NCI-H526 (cell line): ENCODE data around the gene ILK.

Source experiments
- DNase-seq, 2 experiments: peaks; one replicate each; lab custom pipeline; 2025; lab: John Stamatoyannopoulos, UW

Gene ILK

DNA sequence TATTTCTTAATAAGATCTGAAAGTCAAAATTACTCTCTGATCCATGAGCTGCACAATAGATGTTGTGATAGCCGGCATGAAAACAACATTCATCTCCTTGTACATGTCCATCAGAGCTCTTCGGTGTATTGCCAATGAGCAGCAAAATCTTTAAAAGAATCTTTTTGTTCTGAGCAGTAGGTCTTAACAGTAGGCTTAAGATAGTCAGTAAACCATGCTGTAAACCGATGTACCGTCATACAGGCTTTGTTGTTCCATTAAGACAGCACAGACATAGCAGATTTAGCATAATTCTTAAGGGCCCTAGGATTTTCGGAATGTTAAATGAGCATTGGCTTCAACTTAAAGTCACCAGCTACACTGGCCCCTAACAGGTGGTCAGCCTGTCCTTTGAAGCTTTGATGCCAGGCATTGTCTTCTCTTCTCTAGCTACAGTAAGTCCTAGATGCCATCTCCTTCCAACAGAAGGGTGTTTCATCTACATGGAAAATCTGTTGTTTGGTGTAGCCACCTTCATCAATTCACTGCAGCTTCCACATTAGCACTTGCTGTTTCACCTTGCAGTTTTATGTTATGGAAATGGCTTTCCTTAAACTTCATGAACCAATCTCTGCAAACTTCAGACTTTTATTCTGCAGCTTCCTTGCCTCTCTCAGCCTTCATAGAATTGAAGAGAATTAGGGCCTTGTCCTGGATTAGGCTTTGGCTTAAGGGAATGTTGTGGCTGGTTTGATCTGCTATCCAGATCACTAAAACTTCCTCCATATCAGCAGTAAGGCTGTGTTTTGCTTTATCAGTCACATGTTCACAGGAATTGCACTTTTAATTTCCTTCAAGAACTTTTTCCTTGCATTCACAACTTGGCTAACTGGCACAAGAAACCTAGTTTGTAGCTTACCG is 28.5 kb upstream of the ILK start:
- no peak for DNase-seq

DNA sequence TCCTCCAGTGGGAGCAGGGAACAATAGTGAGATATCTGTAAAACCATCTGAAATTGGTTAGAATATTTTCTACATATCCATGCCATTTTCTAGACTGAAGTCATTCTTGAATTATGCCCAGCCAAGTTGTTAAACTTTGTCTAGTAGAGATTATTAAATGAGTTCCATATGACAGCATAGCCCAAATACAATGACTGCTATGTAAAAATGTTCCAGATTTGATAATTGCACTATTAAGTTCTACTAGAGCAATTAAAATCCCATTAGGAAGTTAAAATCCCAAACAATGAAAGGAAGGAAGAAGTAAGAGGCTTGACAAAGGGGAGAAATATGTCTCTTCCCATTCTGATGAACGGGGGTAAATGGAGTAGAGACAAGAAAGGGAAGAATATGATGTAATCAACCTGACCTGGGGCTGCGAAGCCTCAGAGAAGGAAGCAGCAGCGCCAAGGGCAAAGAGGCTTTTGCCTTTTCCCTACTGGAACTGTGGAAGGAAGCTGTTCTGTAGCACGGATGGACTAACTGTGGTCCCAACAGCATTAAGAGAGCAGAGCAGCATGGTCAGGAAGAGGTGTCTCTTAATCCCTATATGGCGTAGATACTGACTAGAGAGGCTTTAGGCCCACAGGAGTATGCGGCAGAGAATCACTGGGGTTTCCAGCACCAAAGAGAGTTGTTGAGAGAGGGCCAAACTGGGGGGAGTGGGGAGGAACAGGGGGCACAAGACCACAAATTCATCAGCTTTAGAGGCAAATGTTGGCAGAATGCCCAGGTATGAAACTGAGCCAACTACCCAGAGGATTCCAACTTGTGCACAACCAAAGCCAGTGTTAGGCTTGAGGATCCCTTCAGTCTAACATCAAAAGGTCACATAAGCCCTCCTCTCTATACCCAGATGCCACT is 26.9 kb upstream of the ILK start:
- DNase-seq, result no peak

- no peak for DNase-seq
These were observed 25.4 kb upstream of the ILK start for GRCh38 chr11:6578134-6578533.

- DNase-seq, result no peak
These were observed 23.9 kb upstream of the ILK start for GRCh38 chr11:6579681-6580080.

- no peak for DNase-seq
These were observed 20.0 kb upstream of the ILK start for GRCh38 chr11:6583584-6583983.

DNA sequence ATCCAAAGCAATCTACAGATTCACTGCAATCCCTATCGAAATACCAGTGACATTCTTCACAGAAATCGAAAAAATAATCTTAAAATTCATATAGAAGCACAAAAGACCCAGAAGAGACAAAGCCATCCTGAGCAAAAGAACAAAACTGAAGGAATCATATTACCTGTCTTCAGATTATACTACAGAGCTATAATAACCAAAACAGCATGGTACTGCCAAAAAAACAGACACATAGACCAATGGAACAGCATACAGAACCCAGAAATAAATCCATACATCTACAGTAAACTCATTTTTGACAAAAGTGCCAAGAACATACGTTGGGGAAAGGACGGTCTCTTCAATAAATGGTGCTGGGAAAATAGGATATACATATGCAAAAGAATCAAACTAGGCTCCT is 19.0 kb upstream of the ILK start:
- no peak for DNase-seq

- DNase-seq, result peak in 1 of 2 experiments; percentile 42
These were observed 16.9 kb upstream of the ILK start for GRCh38 chr11:6586434-6587359.

GRCh38 chr11:6587360-6587953 is 16.1 kb upstream of the ILK start:
- DNase-seq, result no peak

- no peak for DNase-seq
These were observed 15.6 kb upstream of the ILK start for GRCh38 chr11:6588018-6588417.

DNA sequence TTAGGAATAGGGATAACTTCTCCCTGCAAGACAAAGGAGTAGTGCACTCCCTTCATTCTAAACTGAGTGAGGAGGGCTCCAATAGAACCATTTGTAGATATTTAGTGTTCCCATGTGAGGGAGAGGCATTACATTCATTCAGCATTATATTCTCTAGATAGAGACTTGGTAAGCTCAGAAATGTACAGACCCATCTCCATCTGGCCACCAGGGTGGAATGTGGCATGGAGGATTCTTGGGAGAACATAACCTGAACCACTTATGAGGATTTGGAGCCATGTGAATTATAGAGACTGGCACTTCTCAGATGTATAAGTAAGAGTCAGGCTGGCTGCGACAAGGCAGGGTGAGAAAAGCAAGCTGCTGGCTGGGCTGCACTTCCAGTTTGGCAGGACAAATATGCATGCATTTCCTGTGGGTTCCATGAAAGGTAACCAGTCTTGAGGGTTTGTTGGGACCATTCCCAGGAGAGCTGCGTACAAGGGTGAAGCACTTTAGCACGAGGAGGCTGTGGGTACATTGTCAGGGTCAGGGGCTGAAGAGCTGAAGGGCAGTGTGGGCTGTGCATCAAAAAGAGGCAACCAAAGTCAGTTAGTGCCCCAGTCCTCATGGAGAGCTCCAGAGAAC is 9.3 kb upstream of the ILK start:
- DNase-seq, result no peak

GRCh38 chr11:6596239-6596877 is 7.2 kb upstream of the ILK start:
- no peak for DNase-seq

DNA sequence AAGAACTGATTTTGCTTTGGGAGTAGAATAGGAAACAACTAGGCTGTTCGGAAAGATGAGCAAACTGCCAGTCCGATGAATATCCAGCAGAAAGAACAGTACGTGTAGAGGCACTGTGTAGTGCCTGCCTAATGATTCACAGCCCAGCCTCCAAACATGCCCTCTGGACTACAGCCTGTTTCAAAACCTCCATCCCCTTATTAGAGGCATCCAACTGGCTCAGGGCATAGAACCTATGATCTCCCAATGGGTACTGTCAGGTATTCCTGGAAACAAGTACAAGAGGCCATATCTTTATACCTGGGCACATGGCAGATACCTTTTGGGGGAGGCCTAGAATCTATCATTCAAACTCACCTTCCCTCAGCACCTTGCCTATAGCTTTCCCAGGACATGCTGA is 5.0 kb upstream of the ILK start:
- DNase-seq, result no peak

DNA sequence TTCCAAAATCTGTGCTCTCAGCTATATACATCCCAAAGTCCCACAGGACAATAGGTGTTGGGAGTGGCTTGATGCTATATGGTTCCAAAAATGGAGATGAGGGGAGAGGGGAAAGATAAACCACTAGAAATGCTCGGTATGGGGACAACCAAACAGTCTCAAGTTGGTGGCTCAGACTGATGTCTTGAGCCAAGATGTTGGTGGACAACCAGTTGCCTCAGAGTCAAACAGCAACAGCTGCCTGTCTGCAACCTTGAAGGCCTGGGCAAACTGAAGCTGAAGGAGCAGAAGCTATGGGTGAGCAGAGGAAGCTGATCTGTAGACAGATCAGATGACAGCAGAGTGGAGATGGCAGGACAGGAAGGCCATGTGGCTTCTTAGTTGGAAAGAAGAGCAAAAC is 4.1 kb upstream of the ILK start:
- no peak for DNase-seq

- no peak for DNase-seq
These were observed 3.6 kb upstream of the ILK start for GRCh38 chr11:6599881-6600390.

GRCh38 chr11:6601041-6601461 is 2.5 kb upstream of the ILK start:
- no peak for DNase-seq

- no peak for DNase-seq
These were observed 1.3 kb upstream of the ILK start for GRCh38 chr11:6602096-6602940.

DNA sequence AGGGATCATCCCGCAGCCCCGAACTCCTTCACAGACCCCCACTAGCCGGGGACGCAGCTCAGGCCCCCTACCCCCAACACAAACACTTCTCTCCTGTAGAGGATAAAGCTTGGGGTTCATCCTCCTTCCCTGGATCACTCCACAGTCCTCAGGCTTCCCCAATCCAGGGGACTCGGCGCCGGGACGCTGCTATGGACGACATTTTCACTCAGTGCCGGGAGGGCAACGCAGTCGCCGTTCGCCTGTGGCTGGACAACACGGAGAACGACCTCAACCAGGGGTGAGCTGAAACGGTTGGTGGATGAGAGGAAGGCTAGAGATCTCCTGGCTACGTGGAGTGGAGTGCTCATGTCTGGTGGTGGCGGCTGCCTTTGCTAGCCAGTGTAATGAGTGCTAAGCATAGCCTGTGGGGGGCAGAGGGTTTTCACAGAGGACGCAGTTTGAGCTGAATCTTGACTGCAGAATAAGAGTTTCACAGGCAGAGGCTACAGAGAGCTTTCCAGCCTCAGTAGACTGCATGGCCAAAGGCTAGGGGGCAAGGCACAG is 580 bp downstream of the ILK start:
- peak; percentile 40 to 67 for DNase-seq

- no peak for DNase-seq
These were observed 1.2 kb downstream of the ILK start for GRCh38 chr11:6604790-6605189.
